Measurements from ENCODE around the gene MIB2. TPM values are rescaled to one million over a fixed set of nuclear protein-coding genes. Genes with fewer than 3 reads are reported as not detected.

Gene MIB2
- total RNA-seq, 1 donor from 2014 or later, result 85.0 TPM

- no peak for DNase-seq (ENCODE audit: low spot score)
Measured at GRCh38 chr1:1598051-1598719, 17.1 kb upstream of the MIB2 start.

GRCh38 chr1:1598720-1599029 is 16.6 kb upstream of the MIB2 start:
- no peak for DNase-seq (ENCODE audit: low spot score)

GRCh38 chr1:1599030-1599934 is 16.0 kb upstream of the MIB2 start:
- no peak for DNase-seq (ENCODE audit: low spot score)

GRCh38 chr1:1599935-1600860 is 15.1 kb upstream of the MIB2 start, which contains the start of gene FNDC10:
Gene FNDC10, minus strand, starts transcription at chr1:1600135. Its CDS starts 120 bp downstream, at chr1:1600015.
- DNase-seq (ENCODE audit: low spot score), result no peak

- no peak for DNase-seq (ENCODE audit: low spot score)
Measured at GRCh38 chr1:1600861-1601563, 14.3 kb upstream of the MIB2 start.

GRCh38 chr1:1601564-1602303 is 13.6 kb upstream of the MIB2 start:
- DNase-seq (ENCODE audit: low spot score), result no peak

GRCh38 chr1:1602304-1602967 is 12.9 kb upstream of the MIB2 start:
- DNase-seq (ENCODE audit: low spot score), result no peak

GRCh38 chr1:1602968-1603506 is 12.3 kb upstream of the MIB2 start:
- DNase-seq (ENCODE audit: low spot score), result no peak

- no peak for DNase-seq (ENCODE audit: low spot score)
Measured at GRCh38 chr1:1603671-1604373, 11.5 kb upstream of the MIB2 start.

- no peak for DNase-seq (ENCODE audit: low spot score)
Measured at GRCh38 chr1:1604374-1605033, 10.8 kb upstream of the MIB2 start.

GRCh38 chr1:1605034-1605591 is 10.2 kb upstream of the MIB2 start:
- no peak for DNase-seq (ENCODE audit: low spot score)

GRCh38 chr1:1605724-1606123 is 9.6 kb upstream of the MIB2 start:
- DNase-seq (ENCODE audit: low spot score), result no peak

GRCh38 chr1:1606232-1606631 is 9.1 kb upstream of the MIB2 start:
- DNase-seq (ENCODE audit: low spot score), result no peak

GRCh38 chr1:1609822-1610485 is 5.3 kb upstream of the MIB2 start:
- no peak for DNase-seq (ENCODE audit: low spot score)

GRCh38 chr1:1610796-1611195 is 4.5 kb upstream of the MIB2 start:
- DNase-seq (ENCODE audit: low spot score), result no peak

- no peak for DNase-seq (ENCODE audit: low spot score)
Measured at GRCh38 chr1:1612104-1612400, 3.2 kb upstream of the MIB2 start.

- DNase-seq (ENCODE audit: low spot score), result no peak
Measured at GRCh38 chr1:1613509-1614082, 1.7 kb upstream of the MIB2 start.
